PC-3 (cell line): ENCODE measurements around the gene SEC14L1.

ENCODE experiments used
- CTCF ChIP-seq: fragments of 300-600 bp; sonication (generic); conservative IDR thresholded peaks from 2 replicates; pipeline ENCODE4 v1.5.1; 2017; ENCODE audit warnings: antibody characterized with exemption, low read depth, mild to moderate bottlenecking, low read length
- EZH2phosphoT487 ChIP-seq: fragments of 300-600 bp; sonication (generic); IDR thresholded peaks from 2 replicates; pipeline ENCODE4 v1.6.1; 2018; ENCODE audit warnings: mild to moderate bottlenecking, antibody characterized with exemption, low read length, borderline replicate concordance

GRCh38 chr17:77126519-77126918 is 14.2 kb upstream of the SEC14L1 start:
- TF ChIP-seq EZH2phosphoT487 = no peak
- TF ChIP-seq CTCF = no peak
